ENCODE measurements around the gene TVP23C.
"Not testable (repeated sequence)": the region's sequence is repeated elsewhere in the genome, so short reads cannot be mapped to it uniquely, and the experiment has no call there.

The TVP23C gene

DNA sequence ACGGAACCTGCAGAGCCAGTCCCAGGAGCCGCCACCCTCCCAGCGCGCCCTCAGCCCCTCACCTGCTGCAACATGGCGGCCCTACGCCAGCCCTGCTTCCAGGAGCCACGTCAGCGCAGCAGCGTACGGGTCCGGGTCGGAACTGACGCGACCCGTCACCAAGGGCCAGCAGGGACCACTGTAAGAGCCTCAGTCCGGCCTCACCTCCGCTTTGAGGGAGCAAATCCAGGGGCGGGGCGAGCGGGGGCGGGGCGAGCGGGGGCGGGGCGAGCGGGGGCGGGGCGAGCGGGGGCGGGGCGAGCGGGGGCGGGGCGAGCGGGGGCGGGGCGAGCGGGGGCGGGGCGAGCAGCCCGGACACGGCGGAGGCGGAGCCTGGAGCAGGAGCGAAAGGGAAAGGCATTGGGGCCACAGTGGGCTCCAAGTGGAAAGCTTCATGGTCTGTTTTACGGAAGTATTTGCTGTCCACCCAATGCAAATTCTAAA lies at the start of gene TVP23C:
Gene TVP23C, minus strand, starts transcription at position 109 of the 483 bp plus-strand sequence. Its CDS starts 35 bp downstream, at position 74.
- DNase-seq (ENCODE audit: low spot score) = peak; percentile 49
- in situ Hi-C loops (cut with MboI; ENCODE audit: low pct_unique_long_range_greater_than_20kb, low sequenced_read_pairs, unreplicated experiment) = not testable (repeated sequence)

GRCh38 chr17:15592960-15593359 lies 29.7 kb upstream of the TVP23C start:
- DNase-seq (ENCODE audit: low spot score); in situ Hi-C loops (cut with MboI; ENCODE audit: low pct_unique_long_range_greater_than_20kb, low sequenced_read_pairs, unreplicated experiment): not testable (repeated sequence)

GRCh38 chr17:15591986-15592385 lies 28.7 kb upstream of the TVP23C start:
- DNase-seq (ENCODE audit: low spot score); in situ Hi-C loops (cut with MboI; ENCODE audit: low pct_unique_long_range_greater_than_20kb, low sequenced_read_pairs, unreplicated experiment): not testable (repeated sequence)

DNA sequence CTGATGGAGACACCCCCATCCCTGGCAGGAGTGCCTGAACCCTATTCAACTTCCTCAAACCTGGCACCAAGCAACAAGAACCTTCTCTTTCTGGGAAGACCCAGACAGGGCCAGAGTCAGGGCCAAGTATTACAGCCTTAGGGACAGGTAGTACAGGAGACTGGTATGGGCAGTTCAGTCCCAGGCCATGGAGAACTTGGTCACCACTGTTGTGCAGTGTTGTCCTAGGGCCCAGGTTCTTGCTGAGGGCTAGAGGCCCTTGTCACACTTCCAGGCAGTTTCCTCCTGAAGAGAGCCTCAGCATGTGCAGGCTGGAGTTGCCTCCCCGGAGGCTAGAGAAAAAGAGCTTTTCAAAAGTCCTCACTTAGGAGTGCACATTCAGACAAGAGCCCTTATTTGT lies 27.6 kb upstream of the TVP23C start:
- in situ Hi-C loops (cut with MboI; ENCODE audit: low pct_unique_long_range_greater_than_20kb, low sequenced_read_pairs, unreplicated experiment); DNase-seq (ENCODE audit: low spot score): not testable (repeated sequence)

DNA sequence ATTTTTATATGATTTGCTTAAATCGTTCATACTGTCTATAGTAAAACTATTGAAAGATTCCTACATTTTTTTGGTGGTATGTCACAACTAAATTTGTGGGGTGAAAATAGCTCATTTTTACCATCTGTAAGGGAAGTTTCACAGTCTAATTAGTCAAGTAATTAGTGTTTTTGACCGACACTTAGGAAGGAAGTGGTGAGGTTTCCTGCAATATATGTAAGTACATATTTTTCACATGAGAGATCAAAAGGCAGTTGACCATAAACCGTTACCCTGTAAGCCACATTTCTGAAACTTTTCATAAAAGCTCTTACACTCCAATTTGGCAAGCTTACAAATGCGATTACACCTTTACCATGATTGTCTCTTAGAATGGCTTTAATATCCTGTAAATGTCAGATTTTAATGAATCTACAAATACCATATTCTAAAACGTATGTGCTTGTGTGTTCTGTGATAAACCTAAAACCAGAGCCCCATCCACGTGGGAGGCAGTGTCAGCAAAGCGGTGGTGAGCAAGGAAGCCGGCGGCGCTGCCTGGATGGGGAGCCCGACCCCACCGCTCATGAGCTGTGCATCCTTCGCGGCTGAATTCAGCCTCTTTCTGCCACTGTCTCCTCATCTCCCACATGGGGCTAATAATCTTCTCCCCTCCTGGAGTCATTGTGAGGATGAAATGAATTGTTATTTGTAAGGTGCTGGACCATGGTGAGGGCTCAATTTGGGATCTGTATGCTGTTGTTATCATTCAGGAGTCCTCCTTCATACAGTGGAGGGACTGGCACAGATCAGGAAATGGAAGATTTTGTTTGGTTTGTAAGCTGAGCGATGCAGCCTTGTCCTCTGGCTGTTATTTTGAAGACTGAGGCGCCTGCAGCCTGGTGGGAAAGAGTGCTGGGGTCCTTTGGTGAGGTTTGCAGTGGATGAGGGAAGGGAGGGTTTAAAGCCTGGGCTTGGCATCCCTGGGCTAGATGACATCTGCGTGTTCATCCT lies 26.6 kb upstream of the TVP23C start:
- in situ Hi-C loops (cut with MboI; ENCODE audit: low pct_unique_long_range_greater_than_20kb, low sequenced_read_pairs, unreplicated experiment) = not testable (repeated sequence)

DNA sequence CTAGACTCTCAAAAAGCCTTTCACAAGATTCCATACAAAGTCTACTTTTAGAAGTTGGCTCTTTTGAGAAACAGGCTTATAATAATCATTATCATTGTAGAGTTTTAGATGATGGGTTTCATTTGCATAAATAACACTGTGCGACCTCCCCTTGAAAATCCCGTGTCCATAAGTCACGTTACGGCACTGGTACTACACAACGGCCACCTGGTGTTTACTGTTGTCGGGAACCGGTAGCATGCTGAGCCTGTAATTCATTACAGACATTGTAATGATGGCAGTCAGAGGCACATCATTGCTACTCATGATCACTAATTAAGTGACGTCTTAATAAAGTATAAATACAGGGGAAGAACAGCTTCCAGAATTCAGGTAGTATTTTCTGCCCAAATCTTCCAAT lies 24.7 kb upstream of the TVP23C start:
- in situ Hi-C loops (cut with MboI; ENCODE audit: low pct_unique_long_range_greater_than_20kb, low sequenced_read_pairs, unreplicated experiment) = not testable (repeated sequence)

More for the DNA sequence above, 26.6 kb upstream of the TVP23C start:
- DNase-seq (ENCODE audit: low spot score) = not testable (repeated sequence)

GRCh38 chr17:15583313-15583712 lies 20.0 kb upstream of the TVP23C start:
- DNase-seq (ENCODE audit: low spot score); in situ Hi-C loops (cut with MboI; ENCODE audit: low pct_unique_long_range_greater_than_20kb, low sequenced_read_pairs, unreplicated experiment): not testable (repeated sequence)

More for the DNA sequence above, 24.7 kb upstream of the TVP23C start:
- not testable (repeated sequence) for DNase-seq (ENCODE audit: low spot score)

DNA sequence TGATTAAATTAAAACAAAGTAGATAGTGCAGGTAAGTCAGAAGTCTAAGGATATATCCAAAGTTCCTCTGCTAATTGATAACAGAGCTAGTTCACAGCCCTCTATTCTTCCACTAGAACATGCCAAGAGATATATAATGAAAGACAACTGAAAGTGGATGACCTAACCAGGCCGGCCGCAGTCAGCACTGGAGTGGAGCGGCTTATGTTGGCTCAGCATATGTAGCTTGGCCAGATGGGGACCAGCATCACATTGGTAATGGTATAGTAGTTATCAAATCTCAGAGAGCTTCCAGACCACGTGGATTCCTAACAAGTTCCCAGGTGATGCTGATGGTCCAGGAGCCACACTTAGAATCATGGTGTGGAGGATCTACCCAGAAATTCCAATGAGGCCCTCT lies 18.2 kb upstream of the TVP23C start:
- in situ Hi-C loops (cut with MboI; ENCODE audit: low pct_unique_long_range_greater_than_20kb, low sequenced_read_pairs, unreplicated experiment); DNase-seq (ENCODE audit: low spot score): not testable (repeated sequence)

DNA sequence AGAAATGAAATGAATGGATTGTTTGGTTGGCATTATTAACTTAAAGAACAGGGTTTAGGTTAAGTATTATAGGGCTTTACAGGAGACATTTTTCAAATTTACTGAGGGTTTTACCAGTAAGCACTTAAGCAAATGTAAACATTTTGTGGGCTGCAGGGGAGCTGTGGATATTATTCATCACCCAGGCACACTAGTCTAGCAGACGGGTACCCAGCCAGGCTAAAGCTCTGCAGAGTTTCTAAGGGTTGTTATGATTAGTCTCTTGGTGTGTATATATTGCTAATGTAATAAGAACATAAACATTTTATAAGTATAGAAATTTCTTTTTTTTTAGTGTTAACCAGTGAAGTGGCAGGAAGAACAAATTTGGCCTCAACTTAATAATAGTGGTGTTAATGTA lies 13.6 kb upstream of the TVP23C start:
- in situ Hi-C loops (cut with MboI; ENCODE audit: low pct_unique_long_range_greater_than_20kb, low sequenced_read_pairs, unreplicated experiment); DNase-seq (ENCODE audit: low spot score): not testable (repeated sequence)

DNA sequence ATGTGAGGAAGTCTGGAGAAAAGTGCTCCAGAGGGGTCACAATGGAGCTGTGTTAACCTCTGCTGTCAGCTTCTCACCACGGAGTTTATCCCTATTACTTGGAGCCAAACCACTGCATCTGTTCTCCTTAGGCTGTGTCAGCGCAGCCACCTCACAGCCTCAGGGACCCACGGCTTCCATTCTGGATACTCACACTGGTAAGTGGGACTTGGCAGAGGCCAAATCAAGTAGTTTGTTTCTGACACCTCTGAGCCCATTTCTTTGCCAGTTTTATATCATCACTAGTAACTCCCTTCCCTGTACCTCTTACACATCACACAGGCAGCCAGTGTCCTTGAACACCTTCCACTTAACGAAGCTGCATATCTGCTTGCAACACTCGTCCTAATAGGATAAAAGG lies 11.4 kb upstream of the TVP23C start:
- in situ Hi-C loops (cut with MboI; ENCODE audit: low pct_unique_long_range_greater_than_20kb, low sequenced_read_pairs, unreplicated experiment); DNase-seq (ENCODE audit: low spot score): not testable (repeated sequence)

GRCh38 chr17:15573870-15574269 lies 10.6 kb upstream of the TVP23C start:
- in situ Hi-C loops (cut with MboI; ENCODE audit: low pct_unique_long_range_greater_than_20kb, low sequenced_read_pairs, unreplicated experiment); DNase-seq (ENCODE audit: low spot score): not testable (repeated sequence)

DNA sequence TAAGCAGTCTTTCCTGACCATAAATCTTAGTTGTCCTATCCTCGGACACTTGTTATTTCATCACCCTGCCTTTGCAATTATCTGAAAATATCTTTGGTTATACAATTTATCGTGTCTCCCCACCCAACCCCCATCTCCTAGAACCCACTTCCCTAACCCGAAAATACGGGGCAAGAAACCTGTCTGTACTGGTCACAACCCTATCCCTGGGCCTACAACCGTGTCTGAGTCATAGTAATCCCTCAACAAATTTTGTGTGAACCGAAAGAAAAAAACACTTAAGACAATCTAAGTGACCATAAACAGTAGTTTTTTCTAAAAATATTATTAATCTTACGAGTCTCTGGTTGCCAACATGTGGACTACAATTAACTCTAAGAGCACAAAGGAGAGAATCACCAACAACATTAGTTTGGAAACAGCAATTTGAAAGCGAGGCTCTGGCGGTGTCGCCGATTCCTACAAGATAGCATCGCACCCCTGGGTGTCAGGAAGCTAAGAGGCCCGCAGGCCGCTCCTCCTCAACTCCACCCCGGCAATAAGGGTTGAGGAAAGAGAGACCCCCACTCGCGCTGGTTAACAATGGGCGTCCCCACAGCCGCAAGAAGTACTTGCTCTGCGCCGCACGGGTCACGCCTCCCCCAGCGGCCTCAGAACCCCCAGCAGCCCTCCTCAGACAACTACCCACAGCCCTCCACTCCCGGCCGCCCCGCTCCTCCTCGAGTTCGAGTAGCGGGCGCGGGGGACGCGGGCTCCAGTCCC lies 489 bp downstream of the TVP23C start:
- DNase-seq (ENCODE audit: low spot score); in situ Hi-C loops (cut with MboI; ENCODE audit: low pct_unique_long_range_greater_than_20kb, low sequenced_read_pairs, unreplicated experiment): not testable (repeated sequence)

GRCh38 chr17:15561439-15561838 lies 1.8 kb downstream of the TVP23C start:
- in situ Hi-C loops (cut with MboI; ENCODE audit: low pct_unique_long_range_greater_than_20kb, low sequenced_read_pairs, unreplicated experiment); DNase-seq (ENCODE audit: low spot score): not testable (repeated sequence)

GRCh38 chr17:15558403-15559105 lies 4.7 kb downstream of the TVP23C start:
- DNase-seq (ENCODE audit: low spot score); in situ Hi-C loops (cut with MboI; ENCODE audit: low pct_unique_long_range_greater_than_20kb, low sequenced_read_pairs, unreplicated experiment): not testable (repeated sequence)

DNA sequence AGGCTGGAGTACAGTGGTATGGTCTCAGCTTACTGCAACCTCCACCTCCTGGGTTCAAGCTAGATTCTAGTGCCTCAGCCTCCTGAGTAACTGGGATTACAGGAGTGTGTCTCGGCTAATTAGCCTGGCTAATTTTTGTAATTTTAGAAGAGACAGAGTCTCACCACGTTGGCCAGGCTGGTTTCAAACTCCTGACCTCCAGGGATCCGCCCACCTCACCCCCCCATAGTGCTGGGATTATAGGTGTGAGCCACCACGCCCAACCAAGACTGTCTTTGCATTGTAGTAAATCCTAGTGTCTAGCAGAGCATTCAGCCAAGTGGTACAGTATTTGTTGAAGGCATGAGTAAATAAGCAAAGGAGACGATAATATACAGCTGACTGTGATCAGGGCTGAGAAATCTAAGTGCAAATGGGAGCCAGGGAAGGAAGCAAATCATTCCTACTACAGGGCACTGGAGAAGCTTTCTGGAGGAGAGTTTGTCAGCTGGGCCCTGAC lies 5.9 kb downstream of the TVP23C start:
- in situ Hi-C loops (cut with MboI; ENCODE audit: low pct_unique_long_range_greater_than_20kb, low sequenced_read_pairs, unreplicated experiment); DNase-seq (ENCODE audit: low spot score): not testable (repeated sequence)
